ENCODE results near the gene CITED2.

CITED2 gene

GRCh38 chr6:139391709-139392108 lies 17.3 kb upstream of the CITED2 start:
- H3K4me1 ChIP-seq (ENCODE audit: control insufficient read depth, insufficient read depth, low read length), result no peaks in the 10 kb centered on the region
- POLR2A ChIA-PET, result interaction anchor here (1.0 kb wide), 1 partner anchor 17 kb away, joined by 3 read pairs; the partner anchor contains the start of gene CITED2
- CTCF ChIA-PET, result no interaction called here
- H3K36me3 ChIP-seq (ENCODE audit: control insufficient read depth in 2 of 2, insufficient read depth in 1 of 2, low read length in 2 of 2), result no peaks in the 10 kb centered on the region
- H3K27ac ChIP-seq (ENCODE audit: extremely low read depth, low read depth, low read length), result no peak overlapping the region
- no peaks in the 10 kb centered on the region for H3K9me3 ChIP-seq (ENCODE audit: control insufficient read depth, insufficient read depth, low read depth, low read length)
- TF ChIP-seq ZNF645 (tag by site-specific recombination; IDR thresholded peaks at IDR 0.05), result no peak
- no peak for TF ChIP-seq ZBTB8A (tag by site-specific recombination; IDR thresholded peaks at IDR 0.05)
- TF ChIP-seq ZNF792 (tag by site-specific recombination; IDR thresholded peaks at IDR 0.05), result no peak
- no peak for TF ChIP-seq ZNF266 (tag by site-specific recombination; IDR thresholded peaks at IDR 0.05; ENCODE audit: low read depth)
- TF ChIP-seq GLIS1 (tag by site-specific recombination; IDR thresholded peaks at IDR 0.05), result no peak
- no peak for TF ChIP-seq ZNF585B (tag by site-specific recombination; IDR thresholded peaks at IDR 0.05)
- no peak for TF ChIP-seq ZNF394 (tag by site-specific recombination; IDR thresholded peaks at IDR 0.05; ENCODE audit: borderline replicate concordance)
- TF ChIP-seq PRDM10 (tag by site-specific recombination; IDR thresholded peaks at IDR 0.05), result no peak
- no peak overlapping the region for H3K4me3 ChIP-seq (ENCODE audit: low read depth, low read length)

- ChIA-PET CTCF (no interaction called here), POLR2A (no interaction called here)
- TF ChIP-seq ZNF664 (tag by site-specific recombination; IDR thresholded peaks at IDR 0.05), result no peak
- TF ChIP-seq ZNF560 (tag by site-specific recombination; IDR thresholded peaks at IDR 0.05; ENCODE audit: borderline replicate concordance), result no peak
- TF ChIP-seq ZNF677 (tag by site-specific recombination; IDR thresholded peaks at IDR 0.05), result no peak
- TF ChIP-seq ZSCAN23 (tag by site-specific recombination; IDR thresholded peaks at IDR 0.05), result no peak
- no peak for TF ChIP-seq ZNF302 (tag by site-specific recombination; IDR thresholded peaks at IDR 0.05; ENCODE audit: low read depth)
- no peak for TF ChIP-seq ZNF654 (tag by site-specific recombination; IDR thresholded peaks at IDR 0.05; ENCODE audit: low read depth)
- no peak for TF ChIP-seq ZNF639 (tag by site-specific recombination; IDR thresholded peaks at IDR 0.05)
- no peak for TF ChIP-seq ZNF155 (tag by site-specific recombination; IDR thresholded peaks at IDR 0.05)
- TF ChIP-seq ZSCAN30 (tag by site-specific recombination; IDR thresholded peaks at IDR 0.05), result no peak
- no peak for TF ChIP-seq ZEB2 (tag by site-specific recombination; IDR thresholded peaks at IDR 0.05)
- no peak for TF ChIP-seq ZNF555 (tag by site-specific recombination; conservative IDR thresholded peaks at IDR 0.05)
- TF ChIP-seq MEIS1 (CRISPR knock-in tag; IDR thresholded peaks at IDR 0.05; ENCODE audit: borderline replicate concordance), result no peak
- no peak for TF ChIP-seq ZNF585B (tag by site-specific recombination; IDR thresholded peaks at IDR 0.05)
- no peak for TF ChIP-seq HIC1 (tag by site-specific recombination; IDR thresholded peaks at IDR 0.05)
- TF ChIP-seq SCRT1 (tag by site-specific recombination; IDR thresholded peaks at IDR 0.05; ENCODE audit: borderline replicate concordance), result no peak
- no peak for TF ChIP-seq ZNF114 (tag by site-specific recombination; IDR thresholded peaks at IDR 0.05)
- TF ChIP-seq AEBP2 (tag by site-specific recombination; IDR thresholded peaks at IDR 0.05; ENCODE audit: borderline replicate concordance), result no peak
- Histone ChIP-seq H3K4me1 (ENCODE audit: control insufficient read depth, insufficient read depth, low read length) (no peaks in the 10 kb centered on the region), H3K4me3 (ENCODE audit: low read depth, low read length) (no peak overlapping the region), H3K9me3 (ENCODE audit: control insufficient read depth, insufficient read depth, low read depth, low read length) (no peaks in the 10 kb centered on the region), H3K27ac (ENCODE audit: extremely low read depth, low read depth, low read length) (no peak overlapping the region), H3K36me3 (ENCODE audit: control insufficient read depth in 2 of 2, insufficient read depth in 1 of 2, low read length in 2 of 2) (no peaks in the 10 kb centered on the region)
Observed at GRCh38 chr6:139390447-139390846, 16.0 kb upstream of the CITED2 start.
